Astrocyte (in vitro differentiated cells and primary cell): ENCODE results near the gene SH2B3. TPM values are rescaled to one million over a fixed set of nuclear protein-coding genes. Genes with fewer than 3 reads are reported as not detected.

Experiments used
- DNase-seq: peaks from one replicate; pipeline ENCODE4 v3.0.0-alpha.2; 2010; ENCODE audit warnings: low read depth
- FAIRE-seq: peaks from 2 replicates; lab custom pipeline; 2011; peaks lifted over from hg19 to GRCh38; lab: Jason Lieb, UNC
- H2AFZ ChIP-seq: 2 replicates; pipeline ENCODE4 v1.6.0; 2012; ENCODE audit warnings: low read depth, low read length, inconsistent platforms
- H3K27ac ChIP-seq: 2 replicates; pipeline ENCODE4 v1.5.1; 2011; ENCODE audit warnings: low read depth, low read length, inconsistent platforms
- H3K27me3 ChIP-seq: 2 replicates; pipeline ENCODE4 v1.6.0; 2011; ENCODE audit warnings: low read length, inconsistent platforms; ENCODE audit not compliant: insufficient read depth
- H3K36me3 ChIP-seq: 2 replicates; pipeline ENCODE4 v1.5.1; 2011; ENCODE audit warnings: low read length, inconsistent platforms; ENCODE audit not compliant: insufficient read depth
- H3K4me1 ChIP-seq: 2 replicates; pipeline ENCODE4 v1.5.1; 2011; ENCODE audit warnings: low read length, inconsistent platforms; ENCODE audit not compliant: insufficient read depth
- H3K4me2 ChIP-seq: 2 replicates; pipeline ENCODE4 v1.6.0; 2012; ENCODE audit warnings: low read length, inconsistent platforms
- H3K4me3 ChIP-seq: 2 replicates; pipeline ENCODE4 v1.5.1; 2011; ENCODE audit warnings: low read depth, mild to moderate bottlenecking, low read length, inconsistent platforms; ENCODE audit not compliant: insufficient read depth
- H3K79me2 ChIP-seq: 2 replicates; pipeline ENCODE4 v1.6.0; 2012; ENCODE audit warnings: mild to moderate bottlenecking, low read length, inconsistent platforms; ENCODE audit not compliant: insufficient read depth
- H3K9ac ChIP-seq: 2 replicates; pipeline ENCODE4 v1.6.0; 2012; ENCODE audit warnings: mild to moderate bottlenecking, low read length, inconsistent platforms
- H3K9me3 ChIP-seq: 2 replicates; pipeline ENCODE4 v1.5.1; 2012; ENCODE audit warnings: low read depth, mild to moderate bottlenecking, low read length, inconsistent platforms; ENCODE audit not compliant: insufficient read depth
- H4K20me1 ChIP-seq: 2 replicates; pipeline ENCODE4 v1.6.0; 2012; ENCODE audit warnings: low read length, inconsistent platforms; ENCODE audit not compliant: insufficient read depth
- H3K27ac Mint-ChIP-seq: one replicate; pipeline ENCODE4 v1.8.0; 2021; ENCODE audit warnings: mild to moderate bottlenecking, mixed read lengths; ENCODE audit not compliant: unreplicated experiment
- H3K27me3 Mint-ChIP-seq: one replicate; pipeline ENCODE4 v1.8.0; 2021; ENCODE audit warnings: low read depth, mixed read lengths; ENCODE audit not compliant: unreplicated experiment
- H3K36me3 Mint-ChIP-seq: one replicate; pipeline ENCODE4 v1.8.0; 2021; ENCODE audit warnings: low read depth, mixed read lengths; ENCODE audit not compliant: unreplicated experiment
- H3K4me1 Mint-ChIP-seq: one replicate; pipeline ENCODE4 v1.8.0; 2021; ENCODE audit warnings: low read depth, mixed read lengths; ENCODE audit not compliant: unreplicated experiment
- H3K4me3 Mint-ChIP-seq: one replicate; pipeline ENCODE4 v1.8.0; 2021; ENCODE audit warnings: mild to moderate bottlenecking, moderate library complexity, mixed read lengths; ENCODE audit not compliant: unreplicated experiment
- H3K9me3 Mint-ChIP-seq: one replicate; pipeline ENCODE4 v1.8.0; 2021; ENCODE audit warnings: mild to moderate bottlenecking, mixed read lengths; ENCODE audit not compliant: unreplicated experiment
- CTCF ChIP-seq: IDR thresholded peaks from 2 replicates; pipeline ENCODE4 v1.5.1; 2011; ENCODE audit warnings: low read depth, mild to moderate bottlenecking, inconsistent platforms, low read length, moderate library complexity; ENCODE audit not compliant: insufficient read depth
- EZH2 ChIP-seq: IDR thresholded peaks from 2 replicates; pipeline ENCODE4 v1.6.1; 2012; ENCODE audit warnings: mild to moderate bottlenecking, low read length, inconsistent platforms; ENCODE audit not compliant: insufficient read depth
- total RNA-seq: library from RNA; stranded (reverse); gene quantifications from 2 replicates; pipeline ENCODE4 v1.2.1, GENCODE V29; 2021

Gene SH2B3
- total RNA-seq, 1 donor from 2014 or later: 23.6 TPM

DNA sequence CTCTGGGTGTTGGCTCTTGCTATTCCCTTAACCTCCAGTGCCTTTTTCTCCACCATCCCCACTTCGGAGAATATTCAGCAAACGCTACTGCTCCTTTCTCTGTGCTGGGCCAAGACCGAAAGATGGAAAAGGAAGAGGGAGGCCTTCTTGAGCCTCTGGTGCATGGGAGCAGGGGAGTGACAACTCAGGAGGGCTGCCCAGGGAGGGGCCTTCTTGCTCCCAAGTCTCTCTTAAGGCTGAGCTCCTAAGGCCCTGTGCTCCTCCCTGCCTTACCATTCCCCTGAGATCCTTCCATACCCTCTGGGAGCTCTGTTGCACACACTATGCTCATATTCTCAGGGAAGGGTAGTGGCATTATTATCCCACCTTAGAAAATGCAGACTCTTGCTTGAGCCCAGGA lies 34.9 kb downstream of the SH2B3 start:
- H3K9me3 ChIP-seq: no peaks in the 10 kb centered on the region
- H3K4me3 ChIP-seq: no peak overlapping the region
- Mint-ChIP-seq H3K4me1 (peaks cover 48% of the 10 kb centered on the region), H3K9me3 (no peaks in the 10 kb centered on the region), H3K27ac (peak overlapping the region; percentile 66), H3K4me3 (no peak overlapping the region), H3K27me3 (no peaks in the 10 kb centered on the region), H3K36me3 (peaks cover 12% of the 10 kb centered on the region)
- H3K4me2 ChIP-seq: no peak overlapping the region
- peaks cover 98% of the 10 kb centered on the region for H3K79me2 ChIP-seq
- peaks cover 94% of the 10 kb centered on the region for H4K20me1 ChIP-seq
- peaks cover 61% of the 10 kb centered on the region for H3K4me1 ChIP-seq
- H3K36me3 ChIP-seq: peaks cover under 1% of the 10 kb centered on the region
- no peak overlapping the region for H3K27ac ChIP-seq
- H2AFZ ChIP-seq: no peak overlapping the region
- no peaks in the 10 kb centered on the region for H3K27me3 ChIP-seq
- FAIRE-seq (no peak), DNase-seq (no peak)
- H3K9ac ChIP-seq: no peak overlapping the region
- no peak for TF ChIP-seq CTCF
- no peak for TF ChIP-seq EZH2

DNA sequence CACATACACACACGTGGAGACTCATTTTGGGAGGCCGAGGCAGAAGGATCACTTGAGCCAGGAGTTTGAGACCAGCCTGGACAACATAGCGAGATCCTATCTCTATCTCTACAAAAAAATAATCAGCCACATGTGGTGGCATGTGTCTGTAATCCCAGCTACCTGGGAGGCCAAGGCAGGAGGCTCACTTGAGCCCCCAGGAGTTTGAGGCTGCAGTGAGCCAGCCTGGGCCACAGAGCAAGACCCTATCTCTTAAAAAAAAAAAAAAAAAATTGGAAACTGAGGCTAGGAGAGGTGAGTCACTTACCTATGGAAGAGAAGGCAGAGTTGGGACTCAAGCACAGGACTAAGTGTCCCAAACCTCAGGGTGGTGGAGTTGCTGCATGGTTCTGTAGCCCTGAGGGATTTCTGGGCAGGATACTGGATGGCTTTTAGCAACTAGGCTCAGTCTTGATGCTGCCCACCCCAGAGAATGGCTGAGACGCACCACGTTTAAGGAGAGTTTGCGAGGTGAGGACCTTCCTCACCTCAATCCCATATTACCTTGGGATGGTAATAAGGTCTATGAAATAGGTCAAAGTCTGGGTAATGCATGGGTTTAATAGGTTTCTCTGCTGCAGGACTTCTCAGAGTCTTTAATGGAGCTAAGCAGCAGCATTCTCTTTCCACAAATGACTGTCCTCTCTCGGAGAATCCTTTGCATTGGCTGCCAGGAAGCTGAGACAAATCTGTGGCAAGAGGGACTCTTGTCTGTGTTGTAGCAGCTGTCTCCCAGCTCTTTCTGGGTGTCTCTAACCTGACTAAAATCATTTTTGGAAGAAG lies 35.6 kb downstream of the SH2B3 start:
- TF ChIP-seq EZH2: no peak
- no peak for TF ChIP-seq CTCF
- H3K27ac Mint-ChIP-seq: no peak overlapping the region
- H4K20me1 ChIP-seq: peaks cover 94% of the 10 kb centered on the region

More for the DNA sequence above, 35.6 kb downstream of the SH2B3 start:
- no peak for DNase-seq
- peaks cover 4% of the 10 kb centered on the region for H3K36me3 ChIP-seq
- Mint-ChIP-seq H3K4me3 (no peak overlapping the region), H3K27me3 (no peaks in the 10 kb centered on the region), H3K4me1 (peaks cover 49% of the 10 kb centered on the region), H3K9me3 (no peaks in the 10 kb centered on the region), H3K36me3 (peaks cover 12% of the 10 kb centered on the region)
- H3K9me3 ChIP-seq: no peaks in the 10 kb centered on the region
- FAIRE-seq: no peak
- H3K9ac ChIP-seq: no peak overlapping the region
- H3K27me3 ChIP-seq: no peaks in the 10 kb centered on the region
- no peak overlapping the region for H3K4me3 ChIP-seq
- H3K4me1 ChIP-seq: peaks cover 61% of the 10 kb centered on the region
- H3K4me2 ChIP-seq: no peak overlapping the region
- H2AFZ ChIP-seq: no peak overlapping the region
- H3K27ac ChIP-seq: no peak overlapping the region
- peaks cover 98% of the 10 kb centered on the region for H3K79me2 ChIP-seq
